Inflammatory macrophage treated with lipopolysaccharide for 4 hours (primary cell): ENCODE results near the gene SLC12A4.
"Not testable (repeated sequence)": the region's sequence is repeated elsewhere in the genome, so short reads cannot be mapped to it uniquely, and the experiment has no call there.

Source experiments
- DNase-seq: peaks from one replicate; pipeline ENCODE4 v3.0.0-alpha.2; 2020

Gene SLC12A4

GRCh38 chr16:67924140-67924906, 44.1 kb downstream of the SLC12A4 start:
- DNase-seq: no peak

- no peak for DNase-seq
Measured at GRCh38 chr16:67923414-67924116, 44.9 kb downstream of the SLC12A4 start.

GRCh38 chr16:67922740-67923139, 45.7 kb downstream of the SLC12A4 start:
- DNase-seq: no peak

GRCh38 chr16:67922221-67922620, 46.2 kb downstream of the SLC12A4 start:
- DNase-seq: no peak

GRCh38 chr16:67919622-67920221, 48.7 kb downstream of the SLC12A4 start:
- DNase-seq: no peak

- DNase-seq: peak; percentile 48
Measured at GRCh38 chr16:67917852-67918236, 50.6 kb downstream of the SLC12A4 start.

- DNase-seq: no peak
Measured at GRCh38 chr16:67917140-67917851, 51.1 kb downstream of the SLC12A4 start.

GRCh38 chr16:67915831-67916723, 52.4 kb downstream of the SLC12A4 start:
- no peak for DNase-seq

GRCh38 chr16:67915496-67915769, 53.0 kb downstream of the SLC12A4 start:
- not testable (repeated sequence) for DNase-seq

- no peak for DNase-seq
Measured at GRCh38 chr16:67914758-67915495, 53.5 kb downstream of the SLC12A4 start.

GRCh38 chr16:67910158-67910557, 58.3 kb downstream of the SLC12A4 start:
- no peak for DNase-seq

GRCh38 chr16:67909056-67909742, 59.2 kb downstream of the SLC12A4 start:
- no peak for DNase-seq

GRCh38 chr16:67907397-67908180, 60.8 kb downstream of the SLC12A4 start:
- no peak for DNase-seq

GRCh38 chr16:67902831-67903230, 65.6 kb downstream of the SLC12A4 start:
- DNase-seq: no peak

- no peak for DNase-seq
Measured at GRCh38 chr16:67901734-67902133, 66.7 kb downstream of the SLC12A4 start.

- DNase-seq: no peak
Measured at GRCh38 chr16:67897231-67897630, 71.2 kb downstream of the SLC12A4 start.

- DNase-seq: peak; percentile 18
Measured at GRCh38 chr16:67893743-67894399, 74.6 kb downstream of the SLC12A4 start.
